ENCODE measurements around the gene NRXN3. TPM values are rescaled to one million over a fixed set of nuclear protein-coding genes. Genes with fewer than 3 reads are reported as not detected.

NRXN3 gene
- total RNA-seq, 1 donor from 2014 or later: 19.8 TPM

- Mint-ChIP-seq H3K9me3 (no peaks in the 10 kb centered on the region), H3K27ac (no peak overlapping the region), H3K4me1 (ENCODE audit: unreplicated experiment) (no peaks in the 10 kb centered on the region), H3K27me3 (peaks cover 12% of the 10 kb centered on the region), H3K36me3 (no peaks in the 10 kb centered on the region), H3K4me3 (no peak overlapping the region)
- TF ChIP-seq CTCF (conservative IDR thresholded peaks at IDR 0.05): no peak
- DNase-seq (ENCODE audit: extremely low spot score, unreplicated experiment): no peak
Observed at GRCh38 chr14:78701246-78701645, 531.1 kb downstream of the NRXN3 start.

- H3K4me1 Mint-ChIP-seq (ENCODE audit: unreplicated experiment): peaks cover 4% of the 10 kb centered on the region
- H3K27me3 Mint-ChIP-seq: peaks cover 7% of the 10 kb centered on the region
- no peak overlapping the region for H3K4me3 Mint-ChIP-seq
- TF ChIP-seq CTCF (conservative IDR thresholded peaks at IDR 0.05): no peak
- no peaks in the 10 kb centered on the region for H3K36me3 Mint-ChIP-seq
- H3K9me3 Mint-ChIP-seq: no peaks in the 10 kb centered on the region
- DNase-seq (ENCODE audit: extremely low spot score, unreplicated experiment): no peak
- no peak overlapping the region for H3K27ac Mint-ChIP-seq
Observed at GRCh38 chr14:78704965-78705364, 534.8 kb downstream of the NRXN3 start.

GRCh38 chr14:78705989-78706388, 535.8 kb downstream of the NRXN3 start:
- Mint-ChIP-seq H3K4me3 (no peak overlapping the region), H3K36me3 (no peaks in the 10 kb centered on the region), H3K27ac (no peak overlapping the region), H3K9me3 (no peaks in the 10 kb centered on the region), H3K4me1 (ENCODE audit: unreplicated experiment) (peaks cover 6% of the 10 kb centered on the region), H3K27me3 (peaks cover 7% of the 10 kb centered on the region)
- no peak for DNase-seq (ENCODE audit: extremely low spot score, unreplicated experiment)
- no peak for TF ChIP-seq CTCF (conservative IDR thresholded peaks at IDR 0.05)

GRCh38 chr14:78709795-78710557, 539.8 kb downstream of the NRXN3 start:
- Mint-ChIP-seq H3K27ac (no peak overlapping the region), H3K36me3 (no peaks in the 10 kb centered on the region), H3K27me3 (peaks cover 7% of the 10 kb centered on the region), H3K4me3 (no peak overlapping the region), H3K9me3 (no peaks in the 10 kb centered on the region), H3K4me1 (ENCODE audit: unreplicated experiment) (peaks cover 6% of the 10 kb centered on the region)
- DNase-seq (ENCODE audit: extremely low spot score, unreplicated experiment): no peak
- TF ChIP-seq CTCF (conservative IDR thresholded peaks at IDR 0.05): no peak

DNA sequence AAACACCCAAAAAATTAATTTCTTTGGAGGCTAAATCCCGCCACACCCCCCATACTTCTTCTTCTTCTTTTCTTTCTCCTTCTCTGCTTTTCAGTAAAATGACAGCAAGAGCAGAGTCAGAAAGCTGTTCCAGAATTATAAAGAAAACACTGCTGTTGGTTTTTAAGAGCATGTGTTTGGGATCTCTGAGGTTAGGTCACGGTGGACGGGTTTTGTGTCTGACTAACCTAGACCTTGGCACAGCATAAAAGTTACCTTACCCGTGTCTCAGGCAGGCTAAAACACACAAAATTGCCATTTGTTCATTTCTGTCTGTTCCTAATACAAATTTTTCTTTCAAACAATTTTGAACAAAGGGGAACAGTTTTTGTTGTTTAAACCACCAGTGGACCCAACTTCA, 540.8 kb downstream of the NRXN3 start:
- no peaks in the 10 kb centered on the region for H3K36me3 Mint-ChIP-seq
- no peaks in the 10 kb centered on the region for H3K9me3 Mint-ChIP-seq
- TF ChIP-seq CTCF (conservative IDR thresholded peaks at IDR 0.05): no peak
- H3K4me3 Mint-ChIP-seq: no peak overlapping the region
- H3K27me3 Mint-ChIP-seq: peaks cover 5% of the 10 kb centered on the region
- DNase-seq (ENCODE audit: extremely low spot score, unreplicated experiment): no peak
- peaks cover 6% of the 10 kb centered on the region for H3K4me1 Mint-ChIP-seq (ENCODE audit: unreplicated experiment)
- H3K27ac Mint-ChIP-seq: no peak overlapping the region
